Left lung (tissue), 10 donors: ENCODE results near the gene TFF2. TPM values are rescaled to one million over a fixed set of nuclear protein-coding genes. Genes with fewer than 3 reads are reported as not detected.

Experiments used
- ATAC-seq: fragments of 200-7000 bp; cut with Tn5 transposase; one replicate; pipeline ENCODE4 v1.9.1; 2020; ENCODE audit warnings: moderate library complexity
- DNase-seq, 4 donors: peaks; one replicate each; pipeline ENCODE4 v3.0.0-alpha.2; 2013 to 2020
- H3K27ac ChIP-seq, 2 donors: fragments of 200-600 bp; sonication (generic) in 1 of 2; one replicate each; pipeline versions ENCODE4 v1.5.0 to v1.8.0; 2020 to 2021
- H3K27me3 ChIP-seq, 2 donors: fragments of 200-600 bp; sonication (generic) in 1 of 2; one replicate each; pipeline versions ENCODE4 v1.5.0 to v1.8.0; 2020 to 2021
- H3K36me3 ChIP-seq, 2 donors: fragments of 200-600 bp; sonication (generic) in 1 of 2; one replicate each; pipeline versions ENCODE4 v1.5.0 to v1.8.0; 2020 to 2021
- H3K4me1 ChIP-seq, 2 donors: fragments of 200-600 bp; one replicate each; pipeline ENCODE4 v1.8.0; 2021
- H3K4me3 ChIP-seq, 2 donors: fragments of 200-600 bp; sonication (generic) in 1 of 2; one replicate each; pipeline versions ENCODE4 v1.5.0 to v1.8.0; 2020 to 2021; ENCODE audit warnings: mild to moderate bottlenecking in 1 of 2
- H3K9me3 ChIP-seq, 2 donors: fragments of 200-600 bp; sonication (generic) in 1 of 2; one replicate each; pipeline versions ENCODE4 v1.5.0 to v1.8.0; 2020 to 2021
- intact Hi-C, 2 donors: fragments of 100-400 bp; cut with DNase I; formaldehyde crosslinking; loops; one replicate each; pipeline versions ENCODE4 v1.11.2 to v1.14.2; 2022
- polyA plus RNA-seq, 6 donors: library from polyadenylated mRNA; unstranded; fragments of 120-200 nt; gene quantifications; one replicate each; pipeline ENCODE4 v1.2.1, GENCODE V29; 2013; ENCODE audit not compliant: insufficient read length in 6 of 6
- total RNA-seq, 2 donors: library from RNA; stranded (reverse); fragmentation: NEBNext Ultra II Directional; extraction: Animal tissue kit (Norgen Biotek cat#: 25700); gene quantifications; one replicate each; pipeline ENCODE4 v1.2.1, GENCODE V29; 2021
- TF ChIP-seq, protein P1 (sequence below), 2 donors: fragments of 200-600 bp; sonication (generic) in 1 of 2; IDR thresholded peaks; one replicate each; pipeline versions ENCODE4 v1.5.0 to v1.8.0; 2021; ENCODE audit warnings: antibody characterized with exemption in 2 of 2
- donor health status: DM: no; HTN: yes; CAD: no.
- donor health status: DM: no; HTN: no; CAD: no.

The TFF2 gene
- total and polyA plus RNA-seq, 8 donors: not detected

DNA sequence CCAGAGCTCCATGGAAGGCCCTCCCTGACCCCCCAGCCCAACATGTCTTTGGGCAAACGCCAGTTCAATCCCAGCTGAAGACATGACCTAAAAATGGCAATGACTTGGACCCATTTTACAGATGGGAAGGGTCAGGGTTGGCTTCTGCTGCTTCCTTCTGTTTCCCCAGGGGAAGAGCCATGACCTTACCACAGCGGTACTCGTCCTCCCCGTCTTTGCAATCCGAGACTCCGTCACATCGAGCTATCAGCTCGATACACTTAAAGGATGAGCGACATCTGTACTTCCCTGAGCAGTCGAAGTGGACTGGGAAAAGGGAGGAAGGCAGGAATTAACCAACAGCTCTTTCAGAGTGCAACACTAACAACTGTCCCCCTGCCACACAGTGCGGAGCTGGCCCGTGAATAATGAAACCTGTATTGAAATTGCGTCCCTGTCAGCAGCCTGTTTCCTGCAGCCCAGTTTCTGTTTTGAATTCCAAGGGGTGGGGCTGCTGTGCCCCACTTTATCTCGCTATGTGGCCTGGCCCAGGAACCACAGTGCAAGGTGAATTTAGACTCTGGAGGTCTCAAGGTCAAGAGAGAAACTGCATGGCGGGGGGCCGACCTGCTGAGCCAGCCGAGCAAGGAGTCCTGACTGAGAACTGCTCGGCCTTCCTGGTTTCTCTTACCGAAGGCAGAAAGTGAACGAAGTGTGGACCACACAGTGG lies 38.1 kb upstream of the TFF2 start:
- no peak overlapping the region for H3K4me3 ChIP-seq

DNA sequence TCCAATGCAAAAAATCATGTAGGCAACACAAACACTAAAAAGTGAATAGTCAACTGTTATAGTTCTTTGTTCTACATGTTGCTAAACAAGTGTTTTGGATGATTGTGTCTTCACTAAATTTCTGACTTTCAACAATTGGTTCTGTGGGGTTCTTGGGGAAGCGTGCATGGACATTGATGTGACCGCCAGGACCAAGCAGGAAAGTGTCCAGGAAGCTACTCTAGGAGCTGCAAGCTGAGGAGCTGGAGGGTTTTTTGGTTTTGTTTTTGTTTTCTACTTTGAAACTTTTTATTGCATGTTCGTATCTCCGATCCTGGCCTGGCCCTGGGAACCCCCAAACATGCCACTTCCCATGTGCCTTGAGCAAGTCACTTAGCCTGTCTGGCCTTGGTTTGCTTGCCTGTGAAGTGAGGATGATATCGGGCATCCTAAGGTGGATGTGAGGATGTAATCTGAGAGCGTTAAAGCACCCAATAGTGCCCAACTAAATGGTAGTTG lies 37.1 kb upstream of the TFF2 start:
- Histone ChIP-seq H3K9me3 (no peaks in the 10 kb centered on the region), H3K36me3 (no peaks in the 10 kb centered on the region), H3K27ac (no peak overlapping the region), H3K4me3 (no peak overlapping the region), H3K27me3 (no peaks in the 10 kb centered on the region), H3K4me1 (peaks cover 0 to 21% of the 10 kb centered on the region in 2 donors)
- DNase-seq (no peak), ATAC-seq (no peak)
- intact Hi-C loops: no loop called here
- TF ChIP-seq, protein P1, sequence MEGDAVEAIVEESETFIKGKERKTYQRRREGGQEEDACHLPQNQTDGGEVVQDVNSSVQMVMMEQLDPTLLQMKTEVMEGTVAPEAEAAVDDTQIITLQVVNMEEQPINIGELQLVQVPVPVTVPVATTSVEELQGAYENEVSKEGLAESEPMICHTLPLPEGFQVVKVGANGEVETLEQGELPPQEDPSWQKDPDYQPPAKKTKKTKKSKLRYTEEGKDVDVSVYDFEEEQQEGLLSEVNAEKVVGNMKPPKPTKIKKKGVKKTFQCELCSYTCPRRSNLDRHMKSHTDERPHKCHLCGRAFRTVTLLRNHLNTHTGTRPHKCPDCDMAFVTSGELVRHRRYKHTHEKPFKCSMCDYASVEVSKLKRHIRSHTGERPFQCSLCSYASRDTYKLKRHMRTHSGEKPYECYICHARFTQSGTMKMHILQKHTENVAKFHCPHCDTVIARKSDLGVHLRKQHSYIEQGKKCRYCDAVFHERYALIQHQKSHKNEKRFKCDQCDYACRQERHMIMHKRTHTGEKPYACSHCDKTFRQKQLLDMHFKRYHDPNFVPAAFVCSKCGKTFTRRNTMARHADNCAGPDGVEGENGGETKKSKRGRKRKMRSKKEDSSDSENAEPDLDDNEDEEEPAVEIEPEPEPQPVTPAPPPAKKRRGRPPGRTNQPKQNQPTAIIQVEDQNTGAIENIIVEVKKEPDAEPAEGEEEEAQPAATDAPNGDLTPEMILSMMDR (IDR thresholded peaks at IDR 0.05): no peak

More for the DNA sequence above, 38.1 kb upstream of the TFF2 start:
- Histone ChIP-seq H3K27ac (no peak overlapping the region), H3K4me1 (peaks cover 0 to 21% of the 10 kb centered on the region in 2 donors), H3K9me3 (no peaks in the 10 kb centered on the region), H3K27me3 (no peaks in the 10 kb centered on the region), H3K36me3 (no peaks in the 10 kb centered on the region)
- TF ChIP-seq, protein P1 (IDR thresholded peaks at IDR 0.05): no peak
- DNase-seq (peak in 2 of 4 donors; percentile 29 to 40), ATAC-seq (peak; percentile 63)
- intact Hi-C loops: no loop called here

DNA sequence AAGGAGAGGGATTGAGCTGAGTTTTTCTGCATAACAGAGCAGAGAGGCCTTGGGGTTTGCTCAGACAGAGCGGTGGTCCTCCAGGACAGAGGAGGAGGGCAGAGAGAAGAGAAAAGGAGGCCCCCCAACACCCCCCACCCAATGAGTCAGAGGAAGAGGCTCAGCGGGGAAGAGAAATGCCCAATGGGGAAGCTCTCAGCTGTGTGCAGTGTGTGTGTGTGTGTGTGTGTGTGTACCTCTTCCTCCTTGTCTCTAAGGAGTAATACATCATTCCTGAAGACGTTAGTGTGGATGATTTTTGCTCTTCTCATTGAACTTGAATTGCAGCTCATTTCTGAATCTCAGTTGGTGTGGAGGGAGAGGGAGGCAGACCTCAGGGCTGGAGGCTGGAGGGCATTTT lies 36.4 kb upstream of the TFF2 start:
- Histone ChIP-seq H3K27ac (no peak overlapping the region), H3K4me3 (no peak overlapping the region), H3K4me1 (peaks cover 0 to 21% of the 10 kb centered on the region in 2 donors), H3K36me3 (no peaks in the 10 kb centered on the region), H3K27me3 (no peaks in the 10 kb centered on the region), H3K9me3 (no peaks in the 10 kb centered on the region)
- DNase-seq (no peak), ATAC-seq (no peak)
- intact Hi-C loops: no loop called here
- TF ChIP-seq, protein P1 (IDR thresholded peaks at IDR 0.05): no peak

DNA sequence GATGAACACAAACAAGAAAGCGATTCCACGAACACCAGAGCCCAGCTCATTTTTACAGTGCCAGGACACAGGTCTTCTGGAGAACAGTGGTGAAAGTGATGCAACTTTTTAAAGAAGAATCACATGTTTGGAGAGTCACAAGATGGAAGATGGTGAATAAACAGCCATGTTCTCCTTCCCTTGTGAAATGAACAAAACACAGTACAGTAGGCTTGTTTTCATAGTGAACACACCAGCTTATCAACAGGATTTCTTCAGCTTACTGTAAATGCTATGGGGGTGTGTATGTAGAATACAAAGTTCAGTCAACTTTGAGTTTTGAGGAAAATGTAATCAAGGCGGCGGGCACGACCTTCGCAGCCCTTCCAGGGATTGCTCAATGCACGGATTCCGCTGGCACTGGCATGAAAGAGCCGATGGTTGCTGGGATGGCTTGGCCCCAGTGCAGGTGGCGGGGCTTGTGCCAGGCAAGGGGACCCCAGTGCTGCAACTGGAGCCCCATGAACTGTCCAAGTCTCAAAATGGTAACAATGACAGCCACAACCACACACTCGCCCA lies 35.3 kb upstream of the TFF2 start:
- Histone ChIP-seq H3K9me3 (peaks cover 0 to 9% of the 10 kb centered on the region in 2 donors), H3K4me1 (peaks cover 0 to 21% of the 10 kb centered on the region in 2 donors), H3K27me3 (no peaks in the 10 kb centered on the region), H3K36me3 (no peaks in the 10 kb centered on the region), H3K4me3 (no peak overlapping the region), H3K27ac (peak overlapping the region in 1 of 2 donors; percentile 68)
- ATAC-seq (no peak), DNase-seq (peak in 1 of 4 donors; percentile 23)
- TF ChIP-seq, protein P1 (IDR thresholded peaks at IDR 0.05): no peak
- intact Hi-C loops: no loop called here

DNA sequence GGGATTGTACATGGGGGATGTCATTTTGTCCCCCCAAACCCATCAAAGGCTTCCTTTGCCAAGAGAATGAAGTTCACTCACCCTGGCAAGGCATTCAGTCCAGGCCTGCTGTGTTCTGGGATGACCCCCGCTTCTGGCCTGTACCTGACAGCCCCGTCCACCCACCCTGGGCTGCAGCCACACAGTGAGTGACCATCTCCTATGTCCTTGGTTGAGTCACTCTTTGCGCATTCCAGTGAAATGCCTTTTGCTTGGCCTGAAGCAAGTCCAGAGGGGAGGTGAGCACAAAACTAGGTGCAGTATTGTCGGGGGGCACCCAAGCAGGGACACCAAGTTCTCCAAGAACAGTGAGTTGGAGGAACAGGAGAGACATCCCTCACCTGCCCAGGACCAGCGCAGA lies 34.8 kb upstream of the TFF2 start:
- H3K27me3 ChIP-seq: no peaks in the 10 kb centered on the region
- H3K27ac ChIP-seq: peak overlapping the region in 1 of 2 donors; percentile 68
- TF ChIP-seq, protein P1 (IDR thresholded peaks at IDR 0.05): no peak
- DNase-seq (peak in 1 of 4 donors; percentile 22), ATAC-seq (no peak)
- H3K4me1 ChIP-seq: peaks cover 0 to 21% of the 10 kb centered on the region in 2 donors
- no peak overlapping the region for H3K4me3 ChIP-seq
- intact Hi-C loops: no loop called here
- H3K9me3 ChIP-seq: peaks cover 0 to 9% of the 10 kb centered on the region in 2 donors
- no peaks in the 10 kb centered on the region for H3K36me3 ChIP-seq
